ENCODE data around the gene LNX1. TPM values are rescaled to one million over a fixed set of nuclear protein-coding genes. Genes with fewer than 3 reads are reported as not detected.

Gene LNX1
- total and polyA plus RNA-seq, 10 of the 15 experiments (the other 5 are each of a cell fraction or from before 2014, with no cell fraction given), result 0.72 to 1.4 (median 1.0) TPM

DNA sequence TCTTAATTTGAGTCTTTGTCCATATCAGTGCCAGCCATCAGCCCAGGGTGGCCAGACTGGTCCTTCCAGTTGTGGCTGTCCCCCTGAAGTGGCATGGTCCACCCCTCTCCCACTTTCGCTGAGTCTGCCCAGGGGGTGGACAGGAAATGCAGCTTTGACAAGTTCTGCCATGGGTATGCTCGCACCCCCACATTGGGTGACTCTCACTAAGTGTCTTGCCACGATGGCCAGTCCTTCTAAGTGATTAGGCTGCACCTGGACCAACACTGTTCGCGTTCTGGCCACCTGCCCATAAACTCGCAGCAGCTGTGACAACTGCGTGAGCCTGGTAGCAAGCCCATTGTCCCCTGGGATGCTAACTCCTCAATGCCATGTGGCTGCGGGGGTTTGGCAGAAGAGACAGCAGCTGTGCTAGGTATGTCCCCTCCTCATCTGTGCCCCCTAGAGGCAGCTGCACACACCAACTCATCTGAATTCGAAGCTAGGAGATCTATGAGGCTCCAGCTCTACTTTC lies 10.0 kb upstream of the LNX1 start (continued):
- TF ChIP-seq, protein P1, sequence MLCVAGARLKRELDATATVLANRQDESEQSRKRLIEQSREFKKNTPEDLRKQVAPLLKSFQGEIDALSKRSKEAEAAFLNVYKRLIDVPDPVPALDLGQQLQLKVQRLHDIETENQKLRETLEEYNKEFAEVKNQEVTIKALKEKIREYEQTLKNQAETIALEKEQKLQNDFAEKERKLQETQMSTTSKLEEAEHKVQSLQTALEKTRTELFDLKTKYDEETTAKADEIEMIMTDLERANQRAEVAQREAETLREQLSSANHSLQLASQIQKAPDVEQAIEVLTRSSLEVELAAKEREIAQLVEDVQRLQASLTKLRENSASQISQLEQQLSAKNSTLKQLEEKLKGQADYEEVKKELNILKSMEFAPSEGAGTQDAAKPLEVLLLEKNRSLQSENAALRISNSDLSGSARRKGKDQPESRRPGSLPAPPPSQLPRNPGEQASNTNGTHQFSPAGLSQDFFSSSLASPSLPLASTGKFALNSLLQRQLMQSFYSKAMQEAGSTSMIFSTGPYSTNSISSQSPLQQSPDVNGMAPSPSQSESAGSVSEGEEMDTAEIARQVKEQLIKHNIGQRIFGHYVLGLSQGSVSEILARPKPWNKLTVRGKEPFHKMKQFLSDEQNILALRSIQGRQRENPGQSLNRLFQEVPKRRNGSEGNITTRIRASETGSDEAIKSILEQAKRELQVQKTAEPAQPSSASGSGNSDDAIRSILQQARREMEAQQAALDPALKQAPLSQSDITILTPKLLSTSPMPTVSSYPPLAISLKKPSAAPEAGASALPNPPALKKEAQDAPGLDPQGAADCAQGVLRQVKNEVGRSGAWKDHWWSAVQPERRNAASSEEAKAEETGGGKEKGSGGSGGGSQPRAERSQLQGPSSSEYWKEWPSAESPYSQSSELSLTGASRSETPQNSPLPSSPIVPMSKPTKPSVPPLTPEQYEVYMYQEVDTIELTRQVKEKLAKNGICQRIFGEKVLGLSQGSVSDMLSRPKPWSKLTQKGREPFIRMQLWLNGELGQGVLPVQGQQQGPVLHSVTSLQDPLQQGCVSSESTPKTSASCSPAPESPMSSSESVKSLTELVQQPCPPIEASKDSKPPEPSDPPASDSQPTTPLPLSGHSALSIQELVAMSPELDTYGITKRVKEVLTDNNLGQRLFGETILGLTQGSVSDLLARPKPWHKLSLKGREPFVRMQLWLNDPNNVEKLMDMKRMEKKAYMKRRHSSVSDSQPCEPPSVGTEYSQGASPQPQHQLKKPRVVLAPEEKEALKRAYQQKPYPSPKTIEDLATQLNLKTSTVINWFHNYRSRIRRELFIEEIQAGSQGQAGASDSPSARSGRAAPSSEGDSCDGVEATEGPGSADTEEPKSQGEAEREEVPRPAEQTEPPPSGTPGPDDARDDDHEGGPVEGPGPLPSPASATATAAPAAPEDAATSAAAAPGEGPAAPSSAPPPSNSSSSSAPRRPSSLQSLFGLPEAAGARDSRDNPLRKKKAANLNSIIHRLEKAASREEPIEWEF (IDR thresholded peaks at IDR 0.05; ENCODE audit: insufficient replicate concordance, low read depth, low read length), result no peak
- TF ChIP-seq, protein P2, sequence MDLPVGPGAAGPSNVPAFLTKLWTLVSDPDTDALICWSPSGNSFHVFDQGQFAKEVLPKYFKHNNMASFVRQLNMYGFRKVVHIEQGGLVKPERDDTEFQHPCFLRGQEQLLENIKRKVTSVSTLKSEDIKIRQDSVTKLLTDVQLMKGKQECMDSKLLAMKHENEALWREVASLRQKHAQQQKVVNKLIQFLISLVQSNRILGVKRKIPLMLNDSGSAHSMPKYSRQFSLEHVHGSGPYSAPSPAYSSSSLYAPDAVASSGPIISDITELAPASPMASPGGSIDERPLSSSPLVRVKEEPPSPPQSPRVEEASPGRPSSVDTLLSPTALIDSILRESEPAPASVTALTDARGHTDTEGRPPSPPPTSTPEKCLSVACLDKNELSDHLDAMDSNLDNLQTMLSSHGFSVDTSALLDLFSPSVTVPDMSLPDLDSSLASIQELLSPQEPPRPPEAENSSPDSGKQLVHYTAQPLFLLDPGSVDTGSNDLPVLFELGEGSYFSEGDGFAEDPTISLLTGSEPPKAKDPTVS (IDR thresholded peaks at IDR 0.05; ENCODE audit: low read depth, low read length), result no peak
- TF ChIP-seq ESRRA (IDR thresholded peaks at IDR 0.05; ENCODE audit: low read length) (no peak), NR2F1 (conservative IDR thresholded peaks at IDR 0.05) (no peak), BRCA1 (IDR thresholded peaks at IDR 0.05; ENCODE audit: low read depth, low read length) (no peak), MTA3 (IDR thresholded peaks at IDR 0.05; ENCODE audit: borderline replicate concordance, low read length) (no peak), RAD51 (IDR thresholded peaks at IDR 0.05) (no peak), HDGF (IDR thresholded peaks at IDR 0.05) (no peak), HCFC1 (IDR thresholded peaks at IDR 0.05; ENCODE audit: low read length) (no peak), NFIC (IDR thresholded peaks at IDR 0.05; ENCODE audit: low read depth, low read length) (no peak)

All from GM12878 (cell line).